Trophoblast cell (in vitro differentiated cells and primary cell): Measurements from ENCODE around the gene EVC2.

Source experiments
- DNase-seq, 2 donors: peaks; one replicate each; pipeline ENCODE4 v3.0.0-alpha.2; 2016
- H2AFZ ChIP-seq: 2 replicates; pipeline ENCODE4 v1.6.1; 2013; ENCODE audit warnings: low read length, moderate library complexity, mild to moderate bottlenecking; ENCODE audit not compliant: insufficient read depth, poor library complexity
- H2AK5ac ChIP-seq: 2 replicates; pipeline ENCODE4 v1.6.1; 2013; ENCODE audit warnings: mild to moderate bottlenecking, low read length
- H2BK120ac ChIP-seq: 2 replicates; pipeline ENCODE4 v1.6.1; 2013; ENCODE audit warnings: low read length, mild to moderate bottlenecking, moderate library complexity; ENCODE audit not compliant: insufficient read depth, poor library complexity
- H2BK12ac ChIP-seq: 2 replicates; pipeline ENCODE4 v1.6.1; 2013; ENCODE audit warnings: mild to moderate bottlenecking, low read length, moderate library complexity
- H2BK5ac ChIP-seq: 2 replicates; pipeline ENCODE4 v1.6.1; 2013; ENCODE audit warnings: low read length, low read depth, moderate library complexity, mild to moderate bottlenecking; ENCODE audit not compliant: poor library complexity
- H3K14ac ChIP-seq: 2 replicates; pipeline ENCODE4 v1.6.1; 2013; ENCODE audit warnings: mild to moderate bottlenecking, low read length
- H3K18ac ChIP-seq: 2 replicates; pipeline ENCODE4 v1.6.1; 2013; ENCODE audit warnings: mild to moderate bottlenecking, low read length
- H3K23ac ChIP-seq: 2 replicates; pipeline ENCODE4 v1.6.1; 2013; ENCODE audit warnings: low read length
- H3K27ac ChIP-seq: 2 replicates; pipeline ENCODE4 v1.5.1; 2013; ENCODE audit warnings: low read depth, mild to moderate bottlenecking, inconsistent platforms, low read length, moderate library complexity
- H3K27me3 ChIP-seq: 2 replicates; pipeline ENCODE4 v1.6.1; 2013; ENCODE audit warnings: inconsistent platforms, mild to moderate bottlenecking, low read length, moderate library complexity; ENCODE audit not compliant: insufficient read depth
- H3K36me3 ChIP-seq, 2 experiments: 1 replicate in 1 of 2; 2 replicates in 1 of 2; pipeline ENCODE4 v1.6.1; 2013; ENCODE audit warnings: low read length in 2 of 2, mild to moderate bottlenecking in 2 of 2, moderate library complexity in 1 of 2; ENCODE audit not compliant: insufficient read depth in 2 of 2, control insufficient read depth in 1 of 2
- H3K4ac ChIP-seq: 2 replicates; pipeline ENCODE4 v1.6.1; 2013; ENCODE audit warnings: low read depth, mild to moderate bottlenecking, low read length, moderate library complexity
- H3K4me1 ChIP-seq, 2 experiments: 1 replicate in 1 of 2; 2 replicates in 1 of 2; pipeline ENCODE4 v1.6.1; 2013; ENCODE audit warnings: low read length in 2 of 2, mild to moderate bottlenecking in 2 of 2, moderate library complexity in 1 of 2; ENCODE audit not compliant: insufficient read depth in 2 of 2, control insufficient read depth in 1 of 2
- H3K4me2 ChIP-seq: 2 replicates; pipeline ENCODE4 v1.6.1; 2013; ENCODE audit warnings: inconsistent platforms, mild to moderate bottlenecking, low read length, moderate library complexity
- H3K4me3 ChIP-seq: 2 replicates; pipeline ENCODE4 v1.5.1; 2013; ENCODE audit warnings: mild to moderate bottlenecking, low read depth, low read length, inconsistent platforms
- H3K79me1 ChIP-seq: one replicate; pipeline ENCODE4 v1.6.1; 2013; ENCODE audit warnings: low read length
- H3K79me2 ChIP-seq: 2 replicates; pipeline ENCODE4 v1.6.1; 2013; ENCODE audit warnings: low read length, mild to moderate bottlenecking; ENCODE audit not compliant: control insufficient read depth, insufficient read depth, poor library complexity
- H3K9ac ChIP-seq: 2 replicates; pipeline ENCODE4 v1.6.1; 2013; ENCODE audit warnings: mild to moderate bottlenecking, low read length
- H3K9me3 ChIP-seq: 2 replicates; pipeline ENCODE4 v1.6.1; 2013; ENCODE audit warnings: low read depth, mild to moderate bottlenecking, control low read depth, inconsistent platforms, low read length; ENCODE audit not compliant: insufficient read depth
- H4K12ac ChIP-seq: 2 replicates; pipeline ENCODE4 v1.6.1; 2013; ENCODE audit warnings: low read depth, mild to moderate bottlenecking, low read length, moderate library complexity
- H4K8ac ChIP-seq: 2 replicates; pipeline ENCODE4 v1.6.1; 2013; ENCODE audit warnings: low read depth, mild to moderate bottlenecking, low read length, moderate library complexity
- H4K91ac ChIP-seq: one replicate; pipeline ENCODE4 v1.6.1; 2013; ENCODE audit warnings: low read depth, mild to moderate bottlenecking, low read length, moderate library complexity
- WGBS: extraction: QIAGEN DNeasy Blood & Tissue Kit; methylation state at CpG from one replicate; pipeline ENCODE4 v1.1.7; 2013; ENCODE audit warnings: missing lambda C conversion rate; ENCODE audit not compliant: insufficient read length, insufficient coverage; ENCODE audit errors: extremely low coverage; 5-methylcytosine and 5-hydroxymethylcytosine counted together

The EVC2 gene

GRCh38 chr4:5742388-5742787 is 34.0 kb upstream of the EVC2 start:
- H3K79me2 ChIP-seq, result no peaks in the 10 kb centered on the region
- no peak overlapping the region for H2AK5ac ChIP-seq
- H4K91ac ChIP-seq, result no peak overlapping the region
- no peak overlapping the region for H2BK12ac ChIP-seq
- peaks cover 7 to 22% of the 10 kb centered on the region in 2 experiments for H3K36me3 ChIP-seq
- no peaks in the 10 kb centered on the region for H3K9me3 ChIP-seq
- H4K8ac ChIP-seq, result no peak overlapping the region
- H4K12ac ChIP-seq, result no peak overlapping the region
- no CpG with 5 or more reads among the region's 2 CpGs for WGBS
- no peak overlapping the region for H3K9ac ChIP-seq
- no peak overlapping the region for H2BK120ac ChIP-seq
- H2BK5ac ChIP-seq, result no peak overlapping the region
- no peak overlapping the region for H3K27ac ChIP-seq
- H3K4me1 ChIP-seq, result no peaks in the 10 kb centered on the region
- DNase-seq, result no peak
- H3K18ac ChIP-seq, result no peak overlapping the region
- no peaks in the 10 kb centered on the region for H3K27me3 ChIP-seq
- no peak overlapping the region for H3K4me3 ChIP-seq
- H3K79me1 ChIP-seq, result no peaks in the 10 kb centered on the region
- no peak overlapping the region for H3K4me2 ChIP-seq
- H3K4ac ChIP-seq, result no peak overlapping the region
- no peak overlapping the region for H3K23ac ChIP-seq
- no peak overlapping the region for H2AFZ ChIP-seq
- no peak overlapping the region for H3K14ac ChIP-seq

- peaks cover 3% of the 10 kb centered on the region for H3K9me3 ChIP-seq
- H2BK120ac ChIP-seq, result no peak overlapping the region
- no peak overlapping the region for H3K14ac ChIP-seq
- H3K27me3 ChIP-seq, result no peaks in the 10 kb centered on the region
- no peaks in the 10 kb centered on the region for H3K79me1 ChIP-seq
- H3K27ac ChIP-seq, result no peak overlapping the region
- no peak overlapping the region for H2BK12ac ChIP-seq
- no peak overlapping the region for H3K23ac ChIP-seq
- no peak overlapping the region for H2AK5ac ChIP-seq
- no peak overlapping the region for H4K91ac ChIP-seq
- peaks cover 17 to 33% of the 10 kb centered on the region in 2 experiments for H3K36me3 ChIP-seq
- no peak overlapping the region for H2BK5ac ChIP-seq
- no peak overlapping the region for H3K18ac ChIP-seq
- no peaks in the 10 kb centered on the region for H3K4me1 ChIP-seq
- H3K4ac ChIP-seq, result no peak overlapping the region
- no peak overlapping the region for H4K8ac ChIP-seq
- no peak overlapping the region for H3K4me2 ChIP-seq
- no peak overlapping the region for H2AFZ ChIP-seq
- no CpG with 5 or more reads among the region's 2 CpGs for WGBS
- H3K4me3 ChIP-seq, result no peak overlapping the region
- no peaks in the 10 kb centered on the region for H3K79me2 ChIP-seq
- no peak for DNase-seq
- no peak overlapping the region for H4K12ac ChIP-seq
- H3K9ac ChIP-seq, result no peak overlapping the region
Observed at GRCh38 chr4:5738061-5738460, 29.7 kb upstream of the EVC2 start.

GRCh38 chr4:5735463-5735862 is 27.1 kb upstream of the EVC2 start:
- Histone ChIP-seq H3K4me1 (no peaks in the 10 kb centered on the region), H2AFZ (no peak overlapping the region), H3K79me2 (no peaks in the 10 kb centered on the region), H2BK5ac (no peak overlapping the region), H2AK5ac (no peak overlapping the region), H3K18ac (no peak overlapping the region), H3K4ac (no peak overlapping the region), H3K23ac (no peak overlapping the region), H3K9me3 (peaks cover 3% of the 10 kb centered on the region), H3K27ac (no peak overlapping the region), H3K36me3 (peaks cover 34 to 42% of the 10 kb centered on the region in 2 experiments), H3K27me3 (no peaks in the 10 kb centered on the region), H2BK12ac (no peak overlapping the region), H3K4me3 (no peak overlapping the region), H3K14ac (no peak overlapping the region), H4K8ac (no peak overlapping the region), H4K12ac (no peak overlapping the region), H3K79me1 (no peaks in the 10 kb centered on the region), H3K4me2 (no peak overlapping the region), H2BK120ac (no peak overlapping the region), H3K9ac (no peak overlapping the region), H4K91ac (no peak overlapping the region)
- no CpG with 5 or more reads among the region's 3 CpGs for WGBS
- no peak for DNase-seq

GRCh38 chr4:5734853-5735252 is 26.5 kb upstream of the EVC2 start:
- Histone ChIP-seq H4K12ac (no peak overlapping the region), H3K4me2 (no peak overlapping the region), H3K79me2 (no peaks in the 10 kb centered on the region), H4K8ac (no peak overlapping the region), H3K4ac (no peak overlapping the region), H3K27ac (no peak overlapping the region), H3K14ac (no peak overlapping the region), H3K79me1 (no peaks in the 10 kb centered on the region), H2BK12ac (no peak overlapping the region), H2AFZ (no peak overlapping the region), H3K9me3 (peaks cover 3% of the 10 kb centered on the region), H3K23ac (no peak overlapping the region), H3K36me3 (peaks cover 37 to 45% of the 10 kb centered on the region in 2 experiments), H2BK120ac (no peak overlapping the region), H3K27me3 (no peaks in the 10 kb centered on the region), H3K9ac (no peak overlapping the region), H3K4me1 (no peaks in the 10 kb centered on the region), H4K91ac (no peak overlapping the region), H2BK5ac (no peak overlapping the region), H3K4me3 (no peak overlapping the region), H2AK5ac (no peak overlapping the region), H3K18ac (no peak overlapping the region)
- WGBS, result no CpG with 5 or more reads among the region's 5 CpGs
- DNase-seq, result no peak
